ENCODE data around the gene RASAL2.
A peak's percentile ranks its signal among the peaks of the same experiment; 100 is the strongest.

Gene RASAL2

DNA sequence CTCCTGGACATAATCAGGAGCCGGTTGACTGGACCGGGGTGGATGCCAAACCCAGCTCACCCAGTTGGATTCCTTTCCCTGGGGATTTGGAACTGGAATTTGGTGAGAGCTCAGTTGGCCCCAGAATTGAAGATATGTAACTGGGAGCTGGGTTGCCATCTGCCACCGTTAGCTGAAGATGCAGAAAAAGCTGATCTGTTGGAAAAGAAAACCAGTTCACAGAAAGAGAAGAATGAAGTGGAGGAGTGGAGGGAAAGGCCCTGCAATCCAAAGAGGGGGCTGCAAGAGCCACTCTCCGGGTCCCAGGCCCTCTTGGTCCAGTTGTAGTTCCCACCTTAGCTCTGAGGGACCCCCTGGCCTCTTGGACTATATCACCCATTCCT, 435.0 kb downstream of the RASAL2 start:
- no peak for DNase-seq

GRCh38 chr1:178529364-178530036, 435.6 kb downstream of the RASAL2 start:
- no peak for DNase-seq

- DNase-seq = no peak
Measured at GRCh38 chr1:178530037-178530402, 436.1 kb downstream of the RASAL2 start.

DNA sequence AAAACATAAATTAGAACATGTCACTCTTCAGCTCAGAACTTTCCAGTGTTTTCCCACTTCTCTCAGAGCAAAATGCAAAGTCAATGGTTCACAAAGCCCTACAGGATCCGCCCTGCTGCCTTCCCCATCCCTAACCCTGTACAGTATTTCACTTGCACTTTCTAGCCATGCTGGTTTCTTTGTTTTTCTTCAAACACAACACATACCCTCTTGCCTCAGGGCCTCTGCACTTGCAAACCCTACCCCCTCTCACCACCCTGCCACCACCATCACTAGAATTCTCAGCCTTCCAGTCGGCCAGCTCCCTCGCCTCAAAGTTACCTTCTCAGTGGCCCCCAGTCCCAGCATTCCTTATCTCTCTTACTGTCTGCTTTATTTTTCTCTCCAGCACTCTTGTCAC, 436.6 kb downstream of the RASAL2 start:
- no peak for DNase-seq

GRCh38 chr1:178531887-178532286, 438.0 kb downstream of the RASAL2 start:
- DNase-seq = no peak

DNA sequence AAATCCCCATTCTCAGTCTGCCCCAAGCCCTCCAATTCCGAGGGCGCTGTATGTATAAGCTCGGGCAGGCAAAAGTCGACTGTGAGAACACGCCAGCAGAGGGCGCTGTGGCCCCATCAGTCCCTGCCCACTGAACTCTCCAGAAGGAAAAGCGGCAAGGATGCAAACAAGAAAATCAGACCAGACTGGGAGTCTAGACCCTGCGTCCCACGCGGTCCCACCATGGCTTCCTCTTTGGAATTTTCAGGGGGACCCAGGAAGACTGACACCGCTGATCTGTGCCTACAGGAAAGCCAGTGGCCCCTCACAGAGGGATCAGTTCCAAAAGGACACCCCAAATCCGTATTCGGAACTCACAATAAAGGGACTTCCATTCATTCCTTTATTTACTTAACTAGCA, 438.5 kb downstream of the RASAL2 start:
- DNase-seq = peak; percentile 57

- no peak for DNase-seq
Measured at GRCh38 chr1:178533121-178533946, 439.4 kb downstream of the RASAL2 start.

Data from activated T-cell treated with anti-CD3 and anti-CD28 coated beads for 4 hours (primary cell).